ENCODE measurements around the gene NAT8. TPM values are rescaled to one million over a fixed set of nuclear protein-coding genes. Genes with fewer than 3 reads are reported as not detected.
"Not testable (repeated sequence)": the region's sequence is repeated elsewhere in the genome, so short reads cannot be mapped to it uniquely, and the experiment has no call there.

Gene NAT8
- polyA plus RNA-seq, 1 experiment = not detected

GRCh38 chr2:73614997-73615396 is 27.2 kb downstream of the NAT8 start:
- Histone ChIP-seq H3K4me3 (ENCODE audit: low read depth, low read length) (no peak overlapping the region), H3K27ac (ENCODE audit: low read depth, low read length) (no peak overlapping the region), H3K27me3 (ENCODE audit: control insufficient read depth, insufficient read depth, low read length) (no peaks in the 10 kb centered on the region), H3K9me3 (ENCODE audit: control insufficient read depth, insufficient read depth, low read length) (no peaks in the 10 kb centered on the region)
- ChIA-PET CTCF (interaction anchor here (0.8 kb wide), 1 partner anchor 255 kb away, joined by 3 read pairs; no protein-coding TSS in a partner anchor), POLR2A (no interaction called here)
- no peak for TF ChIP-seq CTCF (IDR thresholded peaks at IDR 0.05; ENCODE audit: low read depth, low read length)
- no peak for DNase-seq (ENCODE audit: low read depth, low spot score)

GRCh38 chr2:73614105-73614504 is 28.1 kb downstream of the NAT8 start:
- Histone ChIP-seq H3K27ac (ENCODE audit: low read depth, low read length) (no peak overlapping the region), H3K4me3 (ENCODE audit: low read depth, low read length) (no peak overlapping the region), H3K9me3 (ENCODE audit: control insufficient read depth, insufficient read depth, low read length) (no peaks in the 10 kb centered on the region), H3K27me3 (ENCODE audit: control insufficient read depth, insufficient read depth, low read length) (no peaks in the 10 kb centered on the region)
- no peak for DNase-seq (ENCODE audit: low read depth, low spot score)
- ChIA-PET POLR2A (no interaction called here), CTCF (interaction anchor here (0.5 to 0.8 kb wide), 2 partner anchors 254 to 565 kb away, joined by 3 read pairs; no protein-coding TSS in a partner anchor)
- TF ChIP-seq CTCF (IDR thresholded peaks at IDR 0.05; ENCODE audit: low read depth, low read length) = no peak

GRCh38 chr2:73611867-73612266 is 30.4 kb downstream of the NAT8 start:
- no peak for DNase-seq (ENCODE audit: low read depth, low spot score)
- no peak for TF ChIP-seq CTCF (IDR thresholded peaks at IDR 0.05; ENCODE audit: low read depth, low read length)
- CTCF ChIA-PET = no interaction called here

GRCh38 chr2:73611193-73611592 is 31.0 kb downstream of the NAT8 start:
- DNase-seq (ENCODE audit: low read depth, low spot score) = no peak
- no peak overlapping the region for H3K27ac ChIP-seq (ENCODE audit: low read depth, low read length)
- no peaks in the 10 kb centered on the region for H3K27me3 ChIP-seq (ENCODE audit: control insufficient read depth, insufficient read depth, low read length)
- CTCF ChIA-PET = no interaction called here
- TF ChIP-seq CTCF (IDR thresholded peaks at IDR 0.05; ENCODE audit: low read depth, low read length) = no peak
- no peaks in the 10 kb centered on the region for H3K9me3 ChIP-seq (ENCODE audit: control insufficient read depth, insufficient read depth, low read length)
- H3K4me3 ChIP-seq (ENCODE audit: low read depth, low read length) = no peak overlapping the region
- POLR2A ChIA-PET = no interaction called here

More at GRCh38 chr2:73611867-73612266, 30.4 kb downstream of the NAT8 start:
- POLR2A ChIA-PET = no interaction called here
- Histone ChIP-seq H3K27ac (ENCODE audit: low read depth, low read length) (no peak overlapping the region), H3K4me3 (ENCODE audit: low read depth, low read length) (no peak overlapping the region), H3K27me3 (ENCODE audit: control insufficient read depth, insufficient read depth, low read length) (no peaks in the 10 kb centered on the region), H3K9me3 (ENCODE audit: control insufficient read depth, insufficient read depth, low read length) (no peaks in the 10 kb centered on the region)

- H3K9me3 ChIP-seq (ENCODE audit: control insufficient read depth, insufficient read depth, low read length) = no peaks in the 10 kb centered on the region
- TF ChIP-seq CTCF (IDR thresholded peaks at IDR 0.05; ENCODE audit: low read depth, low read length) = no peak
- H3K4me3 ChIP-seq (ENCODE audit: low read depth, low read length) = no peak overlapping the region
- ChIA-PET CTCF (no interaction called here), POLR2A (no interaction called here)
- no peak overlapping the region for H3K27ac ChIP-seq (ENCODE audit: low read depth, low read length)
- no peaks in the 10 kb centered on the region for H3K27me3 ChIP-seq (ENCODE audit: control insufficient read depth, insufficient read depth, low read length)
- no peak for DNase-seq (ENCODE audit: low read depth, low spot score)
These were observed 32.1 kb downstream of the NAT8 start for GRCh38 chr2:73610111-73610510.

- DNase-seq (ENCODE audit: low read depth, low spot score); H3K4me3 ChIP-seq (ENCODE audit: low read depth, low read length); H3K9me3 ChIP-seq (ENCODE audit: control insufficient read depth, insufficient read depth, low read length); H3K27me3 ChIP-seq (ENCODE audit: control insufficient read depth, insufficient read depth, low read length); H3K27ac ChIP-seq (ENCODE audit: low read depth, low read length); POLR2A ChIA-PET: not testable (repeated sequence)
- CTCF ChIA-PET = interaction anchor here (0.7 kb wide), 1 partner anchor 84 kb away, joined by 3 read pairs; no protein-coding TSS in a partner anchor
These were observed 37.6 kb downstream of the NAT8 start for GRCh38 chr2:73604589-73604988.

- DNase-seq (ENCODE audit: low read depth, low spot score); H3K4me3 ChIP-seq (ENCODE audit: low read depth, low read length); H3K9me3 ChIP-seq (ENCODE audit: control insufficient read depth, insufficient read depth, low read length); POLR2A ChIA-PET; H3K27me3 ChIP-seq (ENCODE audit: control insufficient read depth, insufficient read depth, low read length); H3K27ac ChIP-seq (ENCODE audit: low read depth, low read length): not testable (repeated sequence)
- CTCF ChIA-PET = interaction anchor here (0.7 kb wide), 1 partner anchor 271 kb away, joined by 4 read pairs; no protein-coding TSS in a partner anchor
These were observed 39.1 kb downstream of the NAT8 start for GRCh38 chr2:73603099-73603588.

Measured in AG04450 (cell line).